DND-41 (cell line): ENCODE measurements around the gene RBM25.

ENCODE experiments used
- CTCF ChIP-seq: IDR thresholded peaks from 2 replicates; pipeline ENCODE4 v1.5.1; 2012; ENCODE audit warnings: borderline replicate concordance, low read length, moderate library complexity, mild to moderate bottlenecking; ENCODE audit not compliant: poor library complexity, severe bottlenecking; ENCODE audit errors: extremely low read depth
- EZH2 ChIP-seq: IDR thresholded peaks from 3 replicates; pipeline ENCODE4 v1.6.1; 2012; ENCODE audit warnings: borderline replicate concordance, low read depth, mild to moderate bottlenecking, moderate library complexity, low read length, inconsistent platforms; ENCODE audit not compliant: severe bottlenecking

GRCh38 chr14:73167727-73168126, 109.4 kb downstream of the RBM25 start:
- TF ChIP-seq EZH2 (no peak), CTCF (no peak)
